Ovary (tissue), 9 donors: Measurements from ENCODE around the gene ADK. TPM values are rescaled to one million over a fixed set of nuclear protein-coding genes. Genes with fewer than 3 reads are reported as not detected.

Source experiments
- DNase-seq, 5 donors: peaks; one replicate each; pipeline ENCODE4 v3.0.0-alpha.2; 2019 to 2020
- H3K27ac ChIP-seq, 2 donors: fragments of 200-600 bp; one replicate each; pipeline versions ENCODE4 v1.5.1 to v1.8.0; 2019 to 2022
- H3K27me3 ChIP-seq: fragments of 200-600 bp; one replicate; pipeline ENCODE4 v1.8.0; 2022
- H3K36me3 ChIP-seq: fragments of 200-600 bp; sonication (generic); one replicate; pipeline ENCODE4 v1.5.1; 2019
- H3K4me1 ChIP-seq: one replicate; pipeline ENCODE4 v1.8.1; 2013; ENCODE audit warnings: mild to moderate bottlenecking, moderate library complexity; ENCODE audit not compliant: insufficient read depth
- H3K4me3 ChIP-seq: fragments of 200-600 bp; sonication (generic); one replicate; pipeline ENCODE4 v1.5.1; 2017
- H3K9me3 ChIP-seq, 2 donors: fragments of 200-600 bp in 1 of 2; sonication (generic) in 1 of 2; one replicate each; pipeline versions ENCODE4 v1.5.1 to v1.8.1; 2013 to 2019; ENCODE audit warnings: mild to moderate bottlenecking in 1 of 2, moderate library complexity in 1 of 2
- CTCF ChIP-seq, 3 donors: fragments of 450-650 bp in 2 of 3; fragments of 200-600 bp in 1 of 3; IDR thresholded peaks; one replicate each; pipeline versions ENCODE4 v1.5.1 to v1.8.0; 2016 to 2022; ENCODE audit warnings: antibody characterized with exemption in 3 of 3, mild to moderate bottlenecking in 1 of 3
- EP300 ChIP-seq: sonication (generic); formaldehyde crosslinking; IDR thresholded peaks from one replicate; pipeline ENCODE4 v1.6.1; 2017; ENCODE audit warnings: antibody characterized with exemption
- POLR2A ChIP-seq: fragments of 450-650 bp; IDR thresholded peaks from one replicate; pipeline ENCODE4 v1.6.1; 2017; ENCODE audit warnings: antibody characterized with exemption, mild to moderate bottlenecking, moderate library complexity
- WGBS, 3 donors: extraction: QIAGEN DNeasy Blood & Tissue Kit in 1 of 3; methylation state at CpG; one replicate each; pipeline versions ENCODE4 v1.1.5 to v1.1.7; 2013 to 2017; 5-methylcytosine and 5-hydroxymethylcytosine counted together
- intact Hi-C, 4 donors: fragments of 100-400 bp; cut with DNase I; formaldehyde crosslinking; loops; one replicate each; pipeline versions ENCODE4 v1.11.0 to v1.15.1; 2022 to 2023
- polyA plus RNA-seq, 2 donors: library from polyadenylated mRNA; stranded (reverse); fragments of 200-250 nt in 1 of 2; fragments of 350-450 nt in 1 of 2; fragmentation: Illumina TruSeq in 1 of 2; extraction: RNeasy Lipid Tissue Mini Kit (QIAGEN cat#74804) in 1 of 2; gene quantifications; one replicate each; pipeline ENCODE4 v1.2.3, GENCODE V29; 2013 to 2014
- total RNA-seq, 7 donors: library from RNA; depleted of rRNA in 2 of 7; stranded (reverse); fragments of >200 nt in 2 of 7; fragmentation: NEBNext Ultra II Directional in 3 of 7; extraction: Animal tissue kit (Norgen Biotek cat#: 25700) in 3 of 7; gene quantifications; one replicate each; pipeline versions ENCODE4 v1.1.0 to v1.2.4, GENCODE V29; 2016 to 2023
- donor health status: DM: no; HTN: no; CAD: no; lungs with moderate emphysema.
- donor health status: DM: no; HTN: no; CAD: no.
- donor health status: Bipolar disorder and iron deficiency.
- donor health status: DM: yes; HTN: yes; CAD: no.
- donor health status: DM: no; HTN: no; CAD: no.
- donor health status: DM: yes; HTN: yes; CAD: no.

Gene ADK
- total and polyA plus RNA-seq, 9 donors: 9.4 to 20.4 (median 12.2) TPM

- 86 to 91% (median 91%) methylated on average over 3 of the region's 3 CpGs for WGBS, 3 donors
- intact Hi-C loops: no loop called here
- no peaks in the 10 kb centered on the region for H3K36me3 ChIP-seq
- no peak for DNase-seq
- H3K9me3 ChIP-seq: no peaks in the 10 kb centered on the region
- H3K27me3 ChIP-seq: no peaks in the 10 kb centered on the region
- no peak for TF ChIP-seq CTCF (IDR thresholded peaks at IDR 0.05)
- TF ChIP-seq EP300: no peak
- TF ChIP-seq POLR2A: no peak
- H3K4me3 ChIP-seq: no peak overlapping the region
- H3K4me1 ChIP-seq: no peaks in the 10 kb centered on the region
- no peak overlapping the region for H3K27ac ChIP-seq
These were observed 214.1 kb downstream of the ADK start for GRCh38 chr10:74365109-74365508.

GRCh38 chr10:74371696-74372095, 220.7 kb downstream of the ADK start:
- H3K36me3 ChIP-seq: no peaks in the 10 kb centered on the region
- H3K4me1 ChIP-seq: no peaks in the 10 kb centered on the region
- TF ChIP-seq POLR2A (no peak), EP300 (no peak), CTCF (IDR thresholded peaks at IDR 0.05) (no peak)
- H3K4me3 ChIP-seq: no peak overlapping the region
- 86 to 92% (median 87%) methylated on average over 7 of the region's 7 CpGs for WGBS, 3 donors
- H3K9me3 ChIP-seq: no peaks in the 10 kb centered on the region
- no peak for DNase-seq
- intact Hi-C loops: no loop called here
- H3K27me3 ChIP-seq: no peaks in the 10 kb centered on the region
- H3K27ac ChIP-seq: no peak overlapping the region

- H3K27me3 ChIP-seq: no peaks in the 10 kb centered on the region
- no peaks in the 10 kb centered on the region for H3K36me3 ChIP-seq
- H3K27ac ChIP-seq: no peak overlapping the region
- no peak overlapping the region for H3K4me3 ChIP-seq
- 91 to 100% (median 95%) methylated on average over 1 of the region's 1 CpG for WGBS, 3 donors
- intact Hi-C loops: no loop called here
- TF ChIP-seq CTCF (IDR thresholded peaks at IDR 0.05): no peak
- TF ChIP-seq POLR2A: no peak
- no peak for TF ChIP-seq EP300
- H3K4me1 ChIP-seq: no peaks in the 10 kb centered on the region
- H3K9me3 ChIP-seq: no peaks in the 10 kb centered on the region
- no peak for DNase-seq
These were observed 222.0 kb downstream of the ADK start for GRCh38 chr10:74373059-74373458.

- intact Hi-C loops: no loop called here
- TF ChIP-seq CTCF (IDR thresholded peaks at IDR 0.05) (no peak), EP300 (no peak), POLR2A (no peak)
- Histone ChIP-seq H3K4me3 (no peak overlapping the region), H3K4me1 (no peaks in the 10 kb centered on the region), H3K27ac (no peak overlapping the region), H3K27me3 (no peaks in the 10 kb centered on the region), H3K9me3 (no peaks in the 10 kb centered on the region), H3K36me3 (no peaks in the 10 kb centered on the region)
- DNase-seq: no peak
- WGBS, 3 donors: 91 to 92% (median 92%) methylated on average over 5 of the region's 5 CpGs
These were observed 226.5 kb downstream of the ADK start for GRCh38 chr10:74377476-74377875.

- H3K27me3 ChIP-seq: no peaks in the 10 kb centered on the region
- no peak overlapping the region for H3K4me3 ChIP-seq
- H3K4me1 ChIP-seq: no peaks in the 10 kb centered on the region
- H3K27ac ChIP-seq: no peak overlapping the region
- H3K9me3 ChIP-seq: no peaks in the 10 kb centered on the region
- 92 to 97% (median 94%) methylated on average over 3 of the region's 3 CpGs for WGBS, 3 donors
- no peak for DNase-seq
- intact Hi-C loops: no loop called here
- TF ChIP-seq POLR2A (no peak), CTCF (IDR thresholded peaks at IDR 0.05) (no peak), EP300 (no peak)
- H3K36me3 ChIP-seq: no peaks in the 10 kb centered on the region
These were observed 228.5 kb downstream of the ADK start for GRCh38 chr10:74379474-74379873.
